Spinal cord (tissue), 10 donors: ENCODE results near the gene SPAG16. TPM values are rescaled to one million over a fixed set of nuclear protein-coding genes. Genes with fewer than 3 reads are reported as not detected.

Experiments
- DNase-seq, 6 donors: peaks; one replicate each; pipeline versions ENCODE4 v3.0.0 to v3.0.0-alpha.2; 2013 to 2015; ENCODE audit warnings: low spot score in 6 of 6, low read depth in 4 of 6
- H3K27ac ChIP-seq: one replicate; pipeline ENCODE4 v1.5.1; 2013; ENCODE audit warnings: low read depth, low read length, control low read depth
- H3K27me3 ChIP-seq: one replicate; pipeline ENCODE4 v1.6.1; 2013; ENCODE audit warnings: low read length; ENCODE audit not compliant: control insufficient read depth, insufficient read depth
- H3K36me3 ChIP-seq: one replicate; pipeline ENCODE4 v1.6.1; 2013; ENCODE audit warnings: low read length; ENCODE audit not compliant: control insufficient read depth, insufficient read depth
- H3K4me1 ChIP-seq: one replicate; pipeline ENCODE4 v1.6.1; 2013; ENCODE audit warnings: low read length; ENCODE audit not compliant: control insufficient read depth, insufficient read depth
- H3K4me3 ChIP-seq: one replicate; pipeline ENCODE4 v1.5.1; 2013; ENCODE audit warnings: low read depth, low read length, control low read depth
- H3K9me3 ChIP-seq: one replicate; pipeline ENCODE4 v1.6.1; 2013; ENCODE audit warnings: low read length; ENCODE audit not compliant: control insufficient read depth, insufficient read depth
- WGBS: methylation state at CpG from one replicate; pipeline ENCODE4 v1.1.5; 2013; ENCODE audit warnings: missing lambda C conversion rate; ENCODE audit not compliant: insufficient coverage; 5-methylcytosine and 5-hydroxymethylcytosine counted together
- long read RNA-seq, 4 donors: transcript quantifications; one replicate each; lab custom pipeline, GENCODE V29; 2026
- polyA plus RNA-seq, 2 donors: library from polyadenylated mRNA; unstranded; fragments of 120-200 nt; gene quantifications; one replicate each; pipeline ENCODE4 v1.2.1, GENCODE V29; 2013; ENCODE audit not compliant: insufficient read length in 2 of 2
- total RNA-seq, 2 donors: library from RNA; depleted of rRNA in 1 of 2; stranded (reverse); fragments of 120-200 nt in 1 of 2; fragments of >200 nt in 1 of 2; gene quantifications; one replicate each; pipeline versions ENCODE4 v1.2.3 to v1.2.4, GENCODE V29; 2013 to 2014
- donor health status: healthy.

The SPAG16 gene
- 10 to 100 TPM; 70.3 to 86.2 TPM for total RNA-seq
- 10 to 100 TPM; 47.4 to 78.2 TPM for polyA plus RNA-seq
- long read RNA-seq, donor 1, transcript SPAG16-207 (5 exons, 1,250 nt), result major isoform, 54 of 68 reads
- long read RNA-seq, donor 1, partial matches to known transcripts, result 14 of 68 reads
- long read RNA-seq, donor 1, other reads (novel, unspliced or antisense), result 0 of 68 reads
- long read RNA-seq, donor 2, transcript SPAG16-207 (5 exons, 1,250 nt), result major isoform, 46 of 60 reads
- long read RNA-seq, donor 2, partial matches to known transcripts, result 14 of 60 reads
- long read RNA-seq, donor 2, other reads (novel, unspliced or antisense), result 0 of 60 reads
- long read RNA-seq, donor 3, transcript SPAG16-207 (5 exons, 1,250 nt), result major isoform, 45 of 64 reads
- long read RNA-seq, donor 3, partial matches to known transcripts, result 19 of 64 reads
- long read RNA-seq, donor 3, other reads (novel, unspliced or antisense), result 0 of 64 reads
- long read RNA-seq, donor 4, transcript SPAG16-207 (5 exons, 1,250 nt), result major isoform, 47 of 47 reads
- long read RNA-seq, donor 4, partial matches to known transcripts, result 0 of 47 reads
- long read RNA-seq, donor 4, other reads (novel, unspliced or antisense), result 0 of 47 reads

- no peaks in the 10 kb centered on the region for H3K27me3 ChIP-seq
- H3K27ac ChIP-seq, result peak within 1 kb of the TSS; percentile 82
- 0% methylated on average over 54 of the region's 59 CpGs for WGBS
- peak within 1 kb of the TSS; percentile 89 for H3K4me3 ChIP-seq
- H3K36me3 ChIP-seq, result no peaks in the 10 kb centered on the region
- peak; percentile 90 to 99 (median 96) for DNase-seq
- H3K9me3 ChIP-seq, result no peaks in the 10 kb centered on the region
- no peaks in the 10 kb centered on the region for H3K4me1 ChIP-seq
These were observed at the start of gene SPAG16 for GRCh38 chr2:213284105-213285090. Gene SPAG16, plus strand, starts transcription at chr2:213284464.

- Histone ChIP-seq H3K9me3 (no peaks in the 10 kb centered on the region), H3K4me1 (peaks cover 3% of the 10 kb centered on the region), H3K27ac (no peak overlapping the region), H3K4me3 (no peak overlapping the region), H3K27me3 (no peaks in the 10 kb centered on the region), H3K36me3 (no peaks in the 10 kb centered on the region)
- no peak for DNase-seq
- WGBS, result 57% methylated on average over 1 of the region's 1 CpG
These were observed 49.6 kb upstream of the SPAG16 start for GRCh38 chr2:213234641-213235040.

- Histone ChIP-seq H3K4me3 (no peak overlapping the region), H3K4me1 (peaks cover 3% of the 10 kb centered on the region), H3K27ac (no peak overlapping the region), H3K36me3 (no peaks in the 10 kb centered on the region), H3K27me3 (no peaks in the 10 kb centered on the region), H3K9me3 (no peaks in the 10 kb centered on the region)
- WGBS, result no CpG with 5 or more reads among the region's 1 CpG
- DNase-seq, result no peak
These were observed 48.5 kb upstream of the SPAG16 start for GRCh38 chr2:213235741-213236140.

GRCh38 chr2:213237251-213237650 lies 47.0 kb upstream of the SPAG16 start:
- no CpG with 5 or more reads among the region's 1 CpG for WGBS
- Histone ChIP-seq H3K27me3 (no peaks in the 10 kb centered on the region), H3K9me3 (no peaks in the 10 kb centered on the region), H3K27ac (no peak overlapping the region), H3K36me3 (no peaks in the 10 kb centered on the region), H3K4me3 (no peak overlapping the region), H3K4me1 (peaks cover 3% of the 10 kb centered on the region)
- DNase-seq, result no peak

- no CpG with 5 or more reads among the region's 2 CpGs for WGBS
- Histone ChIP-seq H3K9me3 (no peaks in the 10 kb centered on the region), H3K4me1 (peaks cover 3% of the 10 kb centered on the region), H3K27ac (no peak overlapping the region), H3K36me3 (no peaks in the 10 kb centered on the region), H3K27me3 (no peaks in the 10 kb centered on the region), H3K4me3 (no peak overlapping the region)
- no peak for DNase-seq
These were observed 46.5 kb upstream of the SPAG16 start for GRCh38 chr2:213237787-213238186.

- Histone ChIP-seq H3K36me3 (no peaks in the 10 kb centered on the region), H3K27ac (no peak overlapping the region), H3K4me1 (peaks cover 3% of the 10 kb centered on the region), H3K4me3 (no peak overlapping the region), H3K9me3 (no peaks in the 10 kb centered on the region), H3K27me3 (no peaks in the 10 kb centered on the region)
- no CpG with 5 or more reads among the region's 3 CpGs for WGBS
- DNase-seq, result no peak
These were observed 45.3 kb upstream of the SPAG16 start for GRCh38 chr2:213238753-213239495.

- H3K4me1 ChIP-seq, result no peaks in the 10 kb centered on the region
- H3K4me3 ChIP-seq, result no peak overlapping the region
- 93% methylated on average over 4 of the region's 6 CpGs for WGBS
- H3K36me3 ChIP-seq, result no peaks in the 10 kb centered on the region
- DNase-seq, result no peak
- H3K27ac ChIP-seq, result no peak overlapping the region
- H3K27me3 ChIP-seq, result no peaks in the 10 kb centered on the region
- no peaks in the 10 kb centered on the region for H3K9me3 ChIP-seq
These were observed 42.4 kb upstream of the SPAG16 start for GRCh38 chr2:213241817-213242216.

- H3K4me1 ChIP-seq, result no peaks in the 10 kb centered on the region
- WGBS, result no CpG with 5 or more reads among the region's 1 CpG
- no peak for DNase-seq
- H3K27me3 ChIP-seq, result no peaks in the 10 kb centered on the region
- no peaks in the 10 kb centered on the region for H3K36me3 ChIP-seq
- H3K27ac ChIP-seq, result no peak overlapping the region
- no peak overlapping the region for H3K4me3 ChIP-seq
- H3K9me3 ChIP-seq, result no peaks in the 10 kb centered on the region
These were observed 41.6 kb upstream of the SPAG16 start for GRCh38 chr2:213242653-213243052.
